Brain microvascular endothelial cell (primary cell): ENCODE measurements around the gene CDH23.

ENCODE experiments used
- DNase-seq: peaks from one replicate; pipeline ENCODE4 v3.0.0-alpha.2; 2020
- H3K27ac ChIP-seq: fragments of 250-450 bp; sonication (Bioruptor Pico); 2 replicates; pipeline ENCODE4 v1.5.1; 2020; ENCODE audit warnings: mild to moderate bottlenecking, moderate library complexity
- H3K27me3 ChIP-seq: fragments of 250-450 bp; sonication (Bioruptor Pico); replicated peaks from 2 replicates; pipeline ENCODE4 v1.5.1; 2020; ENCODE audit warnings: mild to moderate bottlenecking
- H3K36me3 ChIP-seq: fragments of 250-450 bp; sonication (Bioruptor Pico); replicated peaks from 2 replicates; pipeline ENCODE4 v1.5.1; 2020; ENCODE audit warnings: mild to moderate bottlenecking
- H3K4me3 ChIP-seq: 2 replicates; pipeline ENCODE4 v1.5.1; 2011; ENCODE audit warnings: low read depth, mild to moderate bottlenecking, control low read depth, low read length, moderate library complexity
- CTCF ChIP-seq: IDR thresholded peaks from 2 replicates; pipeline ENCODE4 v1.5.1; 2011; ENCODE audit warnings: low read depth, mild to moderate bottlenecking, moderate library complexity, low read length, control low read depth, inconsistent platforms; ENCODE audit errors: missing control alignments
- in situ Hi-C: cut with HindIII; loops from 2 replicates; pipeline ENCODE4 v1.10.0; 2017; ENCODE audit warnings: low sequenced_read_pairs, low pct_ligation_motif_present

CDH23 gene

GRCh38 chr10:71433768-71434744 lies 37.3 kb downstream of the CDH23 start:
- no peak for DNase-seq
- Histone ChIP-seq H3K36me3 (no peaks in the 10 kb centered on the region), H3K4me3 (no peak overlapping the region), H3K27me3 (peaks cover 12% of the 10 kb centered on the region), H3K27ac (no peak overlapping the region)
- no peak for TF ChIP-seq CTCF
- in situ Hi-C loops, result no loop called here

DNA sequence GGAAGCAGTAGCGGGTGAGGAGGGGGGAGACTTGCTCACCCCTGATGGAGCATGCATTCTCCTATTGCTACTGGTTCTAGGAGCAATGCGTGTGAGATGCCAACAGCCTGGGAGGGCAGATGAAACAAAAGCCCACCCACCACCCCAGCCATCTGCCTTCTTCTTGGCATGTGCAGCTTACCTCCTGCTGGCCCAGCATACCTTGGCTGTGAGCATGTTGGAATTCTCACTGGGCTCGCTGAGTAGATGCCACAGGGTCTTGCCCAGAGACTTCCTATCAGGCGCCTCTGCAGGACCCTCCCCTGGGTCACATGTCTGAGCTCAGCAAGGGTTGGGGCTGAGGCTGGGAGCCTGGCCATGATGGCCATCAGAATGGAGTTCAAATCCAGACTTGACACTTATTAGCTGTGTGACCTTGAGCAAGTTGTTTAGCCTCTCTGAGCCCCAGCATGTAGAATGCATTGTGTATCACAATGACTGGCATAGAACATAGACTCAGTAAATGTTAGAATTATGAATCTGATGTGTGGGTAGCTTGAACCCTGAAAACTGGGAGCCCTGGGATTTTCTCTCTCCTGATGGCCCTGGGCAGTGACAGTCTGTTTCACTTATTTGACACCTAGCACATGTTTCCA lies 38.2 kb downstream of the CDH23 start:
- Histone ChIP-seq H3K27me3 (peaks cover 12% of the 10 kb centered on the region), H3K36me3 (no peaks in the 10 kb centered on the region), H3K27ac (no peak overlapping the region), H3K4me3 (no peak overlapping the region)
- in situ Hi-C loops, result no loop called here
- TF ChIP-seq CTCF, result no peak
- DNase-seq, result no peak

GRCh38 chr10:71435571-71436267 lies 39.0 kb downstream of the CDH23 start:
- Histone ChIP-seq H3K27me3 (peaks cover 14% of the 10 kb centered on the region), H3K36me3 (no peaks in the 10 kb centered on the region), H3K4me3 (no peak overlapping the region), H3K27ac (no peak overlapping the region)
- in situ Hi-C loops, result no loop called here
- DNase-seq, result no peak
- TF ChIP-seq CTCF, result no peak

- H3K36me3 ChIP-seq, result no peaks in the 10 kb centered on the region
- no peak for TF ChIP-seq CTCF
- no peak overlapping the region for H3K4me3 ChIP-seq
- H3K27ac ChIP-seq, result no peak overlapping the region
- H3K27me3 ChIP-seq, result peaks cover 13% of the 10 kb centered on the region
- no peak for DNase-seq
- in situ Hi-C loops, result no loop called here
Observed at GRCh38 chr10:71436268-71437125, 39.8 kb downstream of the CDH23 start.

GRCh38 chr10:71437537-71438092 lies 40.9 kb downstream of the CDH23 start:
- no peak overlapping the region for H3K4me3 ChIP-seq
- DNase-seq, result no peak
- no peak for TF ChIP-seq CTCF
- H3K27me3 ChIP-seq, result peaks cover 10% of the 10 kb centered on the region
- no peaks in the 10 kb centered on the region for H3K36me3 ChIP-seq
- H3K27ac ChIP-seq, result no peak overlapping the region
- in situ Hi-C loops, result no loop called here
